IPS-18c (cell line): Measurements from ENCODE around the gene RIMBP2.

Source experiments
- H3K4me3 ChIP-seq: 2 replicates; pipeline ENCODE4 v1.7.0; 2013; ENCODE audit warnings: low read depth, mild to moderate bottlenecking, low read length, moderate library complexity; ENCODE audit not compliant: insufficient read depth
- H3K9me3 ChIP-seq: one replicate; pipeline ENCODE4 v1.6.1; 2013; ENCODE audit warnings: mild to moderate bottlenecking, low read length, moderate library complexity; ENCODE audit not compliant: control insufficient read depth, insufficient read depth

The RIMBP2 gene

DNA sequence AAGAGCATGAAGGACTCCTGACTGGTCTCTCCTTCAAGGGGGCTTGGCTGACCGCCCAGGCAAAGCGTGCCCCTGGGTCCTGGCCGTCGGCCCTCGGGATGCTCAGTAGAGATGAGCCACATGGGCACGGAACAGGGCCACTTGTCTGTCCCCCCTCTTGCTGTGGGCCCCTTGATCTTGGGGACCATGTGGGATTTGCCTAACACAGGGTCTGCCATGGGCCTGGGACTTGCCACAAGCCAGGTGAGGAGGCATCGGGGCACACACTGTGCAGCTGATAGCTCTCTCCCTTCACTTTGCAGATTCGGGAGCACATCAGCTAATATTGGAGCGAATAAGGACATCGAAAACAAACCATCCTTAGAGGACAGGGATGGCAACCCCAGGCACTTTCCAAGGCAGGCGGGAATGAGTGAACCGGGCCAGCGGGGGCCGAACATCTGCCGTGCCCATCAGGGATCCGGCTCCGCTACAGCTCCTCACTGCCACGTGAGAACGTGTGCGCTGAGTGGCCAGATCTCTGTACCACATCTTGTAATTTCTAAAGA lies 290.3 kb downstream of the RIMBP2 start:
- H3K9me3 ChIP-seq = no peaks in the 10 kb centered on the region
- no peak overlapping the region for H3K4me3 ChIP-seq

DNA sequence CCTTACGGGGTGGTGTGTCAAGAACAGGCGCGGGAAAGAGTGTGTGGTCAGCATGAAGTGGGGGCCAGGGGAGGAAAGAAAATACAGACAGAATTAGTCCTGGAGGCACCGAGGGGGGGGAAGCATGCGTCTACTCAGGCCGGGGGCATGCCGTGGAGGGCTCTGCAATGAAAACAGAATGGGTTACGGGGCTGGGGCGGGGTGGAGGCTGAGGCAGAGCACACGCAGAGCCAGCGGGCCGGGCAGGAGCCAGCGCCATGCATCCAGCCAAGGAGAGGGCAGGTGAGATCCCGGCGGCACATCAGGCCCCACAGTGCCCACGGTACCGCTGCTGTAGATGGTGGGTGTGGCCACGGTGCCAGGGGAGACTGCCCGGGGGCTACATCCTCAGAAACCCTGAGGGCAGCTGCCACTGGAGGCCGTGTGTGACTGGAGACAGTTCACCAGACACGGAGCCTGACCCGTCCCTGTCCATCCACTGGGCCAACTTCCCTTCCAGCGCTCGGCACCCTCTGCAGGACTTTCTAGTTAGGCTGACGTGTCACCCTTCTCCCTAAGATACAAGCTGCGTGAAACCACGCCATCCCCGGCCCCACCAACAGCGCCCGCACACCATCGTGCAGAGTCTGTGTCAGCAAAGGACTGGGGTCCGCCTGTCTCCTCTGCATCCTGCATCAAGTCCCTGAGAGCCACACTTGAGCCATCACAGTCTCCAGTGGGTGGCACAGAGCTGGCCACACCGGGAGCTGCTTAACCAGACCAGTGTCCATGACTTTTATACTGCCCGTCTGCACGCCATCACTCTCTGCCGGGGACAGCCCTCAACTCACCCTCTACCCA lies 291.0 kb downstream of the RIMBP2 start:
- H3K4me3 ChIP-seq = no peak overlapping the region
- no peaks in the 10 kb centered on the region for H3K9me3 ChIP-seq

DNA sequence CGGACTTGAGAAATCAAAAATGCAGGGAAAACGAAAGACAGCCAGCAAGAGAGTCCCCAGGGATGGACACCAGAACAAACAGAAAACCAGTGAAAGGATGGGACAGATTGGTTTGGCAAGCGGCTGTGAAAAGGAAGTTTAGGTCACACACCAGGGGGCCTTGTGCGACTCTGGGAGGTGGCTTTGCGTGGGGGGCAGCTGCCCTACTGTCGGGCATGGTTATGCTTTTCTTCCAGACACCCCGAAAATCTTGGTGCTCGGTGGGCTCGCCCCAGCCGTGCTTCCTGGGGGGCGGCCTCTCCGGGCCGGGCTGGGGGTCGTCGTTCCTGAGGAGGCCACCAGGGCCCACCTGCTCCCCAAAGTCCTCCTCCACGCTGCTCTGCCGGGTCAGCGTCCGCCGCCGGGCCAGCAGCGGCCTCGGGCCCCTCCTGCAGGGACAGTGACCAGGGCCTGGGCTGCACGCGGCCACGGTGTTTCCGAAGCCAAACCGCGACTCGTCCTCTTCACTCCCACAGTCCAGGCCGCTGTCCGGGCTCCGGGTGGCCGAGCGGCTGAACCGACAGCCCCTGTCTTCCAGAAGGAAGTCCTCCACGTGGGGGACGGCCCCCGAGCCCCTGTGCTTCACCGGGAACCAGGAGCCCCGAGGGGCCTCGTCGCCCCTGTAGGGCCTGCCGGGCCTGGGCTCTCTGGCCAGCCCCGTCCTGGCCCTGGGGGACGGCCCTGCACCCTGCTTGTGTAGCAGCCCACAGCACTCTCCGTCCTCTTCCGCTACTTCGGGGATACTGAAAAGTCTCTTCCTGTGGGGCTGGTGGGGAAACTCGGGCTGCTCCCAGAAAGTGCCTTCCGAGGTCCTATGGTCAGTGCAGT lies 291.9 kb downstream of the RIMBP2 start:
- no peaks in the 10 kb centered on the region for H3K9me3 ChIP-seq
- no peak overlapping the region for H3K4me3 ChIP-seq

DNA sequence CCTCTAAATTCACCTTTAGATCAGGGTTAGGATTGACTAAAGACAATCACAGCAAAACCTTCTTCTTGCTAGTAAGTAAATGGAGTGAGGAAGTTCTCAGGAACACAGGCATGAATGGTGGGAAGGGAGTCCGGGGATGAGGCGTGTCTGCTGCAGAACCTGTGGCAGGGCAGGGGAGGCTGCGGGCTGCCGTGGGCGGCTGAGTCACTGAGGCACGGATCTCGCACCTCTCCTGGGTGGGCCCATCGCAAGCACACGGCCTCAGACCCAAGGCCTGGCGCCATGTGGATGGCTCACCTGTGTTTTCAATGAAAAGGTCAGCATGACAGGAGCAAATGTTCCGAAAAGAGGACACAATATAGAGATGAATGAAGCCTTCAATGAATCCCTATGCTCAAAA lies 293.0 kb downstream of the RIMBP2 start:
- Histone ChIP-seq H3K4me3 (no peak overlapping the region), H3K9me3 (no peaks in the 10 kb centered on the region)

DNA sequence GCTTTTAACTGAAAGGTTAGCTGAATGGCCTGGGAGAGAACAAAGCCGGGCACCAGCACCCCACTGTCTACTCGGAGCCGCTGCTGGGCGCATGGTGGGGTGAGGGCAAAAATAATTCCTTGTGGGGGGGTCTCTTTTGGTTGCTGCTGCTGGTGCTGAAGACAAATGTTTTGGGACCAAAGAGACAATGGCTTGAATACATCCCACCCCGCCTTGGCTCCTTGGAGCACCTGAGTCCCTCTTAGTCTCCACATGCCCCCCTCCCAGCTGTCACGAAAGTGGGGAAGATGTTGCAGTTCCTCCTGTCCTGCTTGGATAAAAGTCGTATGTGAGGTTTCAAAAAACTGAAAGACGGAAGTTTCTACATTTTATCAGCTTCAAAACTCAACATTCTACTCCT lies 293.4 kb downstream of the RIMBP2 start:
- H3K9me3 ChIP-seq = no peaks in the 10 kb centered on the region
- no peak overlapping the region for H3K4me3 ChIP-seq

DNA sequence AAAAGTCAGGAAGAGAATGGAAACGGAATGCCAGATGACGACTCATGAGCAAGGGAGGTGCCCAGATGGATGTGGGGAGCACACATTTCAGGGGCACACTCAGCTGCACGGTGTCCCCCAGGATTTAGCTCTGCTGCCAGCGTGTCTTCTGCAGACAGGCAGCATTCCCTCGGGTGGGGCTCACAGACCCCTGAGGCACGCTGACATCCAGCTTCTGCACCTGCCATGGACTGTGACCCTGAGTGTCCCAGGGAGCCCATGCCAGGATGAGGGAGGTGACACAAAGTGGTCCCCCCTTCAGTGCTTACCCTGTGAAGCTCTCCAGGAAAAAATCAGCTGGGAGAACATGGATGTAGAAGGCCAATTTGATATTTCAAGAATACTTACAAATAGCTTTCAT lies 294.2 kb downstream of the RIMBP2 start:
- Histone ChIP-seq H3K9me3 (no peaks in the 10 kb centered on the region), H3K4me3 (no peak overlapping the region)

DNA sequence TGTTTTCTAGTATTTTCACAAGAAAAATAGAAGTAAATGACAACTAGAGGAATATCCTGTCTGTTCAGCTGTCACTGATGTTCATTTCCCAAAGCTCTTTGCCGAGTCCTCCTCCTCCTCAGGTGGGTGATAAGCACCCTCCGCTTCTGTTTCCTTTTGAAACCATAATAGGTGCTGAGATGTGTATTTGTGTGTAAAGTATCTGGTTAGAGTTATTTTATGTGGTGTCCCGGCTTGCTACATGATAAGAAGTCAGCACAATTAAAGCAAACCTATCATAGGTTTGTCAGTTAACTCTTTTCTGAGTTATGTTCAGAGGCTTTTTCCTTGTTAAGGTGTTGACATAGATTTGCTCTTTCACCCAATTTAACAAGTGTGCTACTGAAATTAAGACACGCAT lies 296.0 kb downstream of the RIMBP2 start:
- no peaks in the 10 kb centered on the region for H3K9me3 ChIP-seq

DNA sequence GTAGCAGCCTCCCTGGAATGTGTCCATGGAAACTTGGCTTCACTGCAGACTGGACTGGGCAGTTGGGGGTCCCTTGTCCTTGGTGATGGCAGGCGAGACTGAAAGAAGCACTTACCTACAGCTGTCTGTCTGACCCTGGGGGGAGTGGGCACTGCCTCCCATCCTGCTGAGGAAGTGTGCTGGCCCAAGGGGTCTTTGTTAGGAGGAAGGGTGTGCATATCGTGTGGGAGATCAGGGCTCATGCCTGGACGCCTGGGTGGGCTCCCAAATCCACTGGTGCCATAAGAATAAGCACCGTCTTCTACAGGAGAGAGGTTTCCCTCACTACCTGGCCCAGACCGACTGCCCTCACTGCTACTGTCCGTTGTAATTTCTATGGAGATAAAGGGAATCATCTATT lies 297.0 kb downstream of the RIMBP2 start:
- Histone ChIP-seq H3K9me3 (no peaks in the 10 kb centered on the region), H3K4me3 (no peak overlapping the region)

More for the DNA sequence above, 296.0 kb downstream of the RIMBP2 start:
- H3K4me3 ChIP-seq = no peak overlapping the region

DNA sequence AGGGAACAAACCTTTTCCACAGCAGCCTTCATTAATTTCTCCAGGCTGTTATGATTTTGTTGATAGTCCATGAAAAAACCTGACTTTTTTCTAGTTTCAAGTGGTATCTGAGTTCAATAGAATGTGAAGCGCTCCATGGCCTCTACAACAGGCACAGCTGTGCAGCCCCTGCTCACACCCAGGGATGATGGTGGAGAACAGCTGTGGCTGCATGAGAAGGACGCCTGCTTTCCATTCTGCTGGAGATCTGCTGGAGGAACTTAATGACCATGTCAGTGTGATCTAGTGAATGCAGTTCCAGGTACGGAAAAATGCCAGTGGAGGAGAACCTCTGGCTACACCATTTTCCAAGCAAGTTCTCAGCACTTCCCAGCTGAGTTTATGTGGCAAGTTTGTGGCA lies 297.8 kb downstream of the RIMBP2 start:
- Histone ChIP-seq H3K4me3 (no peak overlapping the region), H3K9me3 (no peaks in the 10 kb centered on the region)

DNA sequence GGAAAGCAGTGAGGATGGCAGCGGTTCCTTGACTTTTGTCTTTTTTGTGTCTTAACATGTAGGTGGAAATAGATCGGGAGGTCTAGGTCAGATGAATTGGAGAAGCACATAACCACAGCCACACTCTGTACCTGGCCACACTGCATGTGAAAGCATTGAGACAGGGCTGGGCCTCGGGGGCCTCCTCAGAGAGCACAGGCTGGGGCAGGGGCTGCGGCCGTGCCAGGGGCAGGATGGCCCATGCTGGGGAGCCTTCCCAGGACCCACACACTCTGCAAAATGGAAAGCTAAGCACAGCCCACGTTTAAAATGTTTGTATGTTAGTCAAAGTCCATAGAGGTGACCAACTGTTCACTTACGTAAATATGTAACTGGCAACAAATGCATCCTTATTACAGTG lies 301.7 kb downstream of the RIMBP2 start:
- Histone ChIP-seq H3K9me3 (no peaks in the 10 kb centered on the region), H3K4me3 (no peak overlapping the region)

DNA sequence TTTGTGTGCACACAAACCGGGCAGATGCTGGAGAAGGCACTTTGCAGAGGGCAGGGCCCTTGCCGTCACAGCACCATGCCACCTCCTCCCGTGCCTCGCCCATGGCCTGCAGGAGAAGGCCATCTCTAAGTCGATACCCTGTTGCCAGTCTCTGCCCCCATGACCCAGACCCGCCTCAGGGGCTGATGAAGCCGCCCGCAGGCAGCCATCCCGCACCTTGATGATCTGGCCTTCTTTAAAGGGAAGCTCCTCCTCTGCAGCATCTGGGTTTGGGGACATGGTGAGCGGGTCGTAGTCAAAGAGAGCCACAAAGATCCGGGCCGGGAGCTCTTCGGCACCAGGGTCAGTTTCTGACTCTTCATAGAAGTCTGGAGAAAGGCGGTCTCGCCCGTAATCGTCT lies 302.2 kb downstream of the RIMBP2 start:
- Histone ChIP-seq H3K9me3 (no peaks in the 10 kb centered on the region), H3K4me3 (no peak overlapping the region)

DNA sequence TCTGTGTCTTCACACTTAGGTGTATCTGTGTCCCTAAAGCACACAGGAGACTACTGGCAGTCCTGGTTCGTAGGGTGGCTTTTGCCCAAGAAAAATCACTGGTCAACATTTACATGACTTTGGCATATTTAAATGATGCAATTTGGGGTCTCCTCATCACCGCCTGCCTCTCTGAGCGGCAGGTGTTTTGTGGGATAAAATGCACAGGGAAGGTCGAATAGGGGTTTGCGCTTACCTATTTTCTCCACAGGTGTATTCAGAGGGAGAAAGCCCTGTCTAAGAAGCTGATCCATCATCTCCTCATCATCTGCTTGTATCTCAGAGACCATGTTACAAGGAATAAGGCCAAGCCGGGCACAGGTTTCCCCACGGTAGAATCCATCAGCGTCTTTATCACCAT lies 303.7 kb downstream of the RIMBP2 start:
- H3K4me3 ChIP-seq = no peak overlapping the region
- H3K9me3 ChIP-seq = no peaks in the 10 kb centered on the region

DNA sequence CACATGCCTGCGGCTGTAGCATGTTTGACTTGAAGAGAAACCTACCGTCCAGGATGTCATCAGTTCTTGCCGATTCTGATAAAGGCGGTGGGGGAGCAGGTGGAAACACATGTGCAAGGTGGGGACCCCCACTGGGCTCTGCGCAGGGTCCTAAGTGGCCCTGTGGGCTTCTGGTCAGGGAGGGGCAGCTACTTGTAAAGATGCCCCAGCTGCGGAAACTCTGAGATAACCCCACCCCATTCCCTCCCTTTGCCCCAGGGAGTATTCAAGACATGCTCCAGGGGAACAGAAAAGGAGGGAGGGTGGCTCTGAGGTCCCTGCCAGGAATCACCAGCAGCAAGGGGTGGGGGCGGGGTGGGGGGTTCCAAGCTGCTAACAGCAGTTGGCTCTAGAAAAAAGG lies 310.8 kb downstream of the RIMBP2 start:
- Histone ChIP-seq H3K9me3 (no peaks in the 10 kb centered on the region), H3K4me3 (no peak overlapping the region)

DNA sequence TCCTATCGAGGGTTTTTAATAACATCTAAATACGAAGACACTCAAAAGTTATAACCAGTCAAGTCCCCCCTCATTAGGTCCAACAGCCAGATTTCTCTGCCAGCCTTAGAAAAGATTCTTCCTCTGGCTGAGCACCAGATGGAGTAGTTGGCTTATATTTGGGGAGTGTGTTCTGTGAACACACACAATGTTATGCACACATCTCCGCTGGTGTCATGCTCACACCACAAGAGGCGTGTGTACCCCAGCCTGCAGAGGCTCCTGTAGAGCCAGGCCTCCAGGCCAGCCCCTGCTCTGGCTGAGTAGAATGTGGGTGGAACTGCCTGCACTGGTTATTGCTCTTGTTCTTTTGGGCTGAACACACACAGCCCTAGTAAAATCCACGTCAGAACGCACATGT lies 314.4 kb downstream of the RIMBP2 start:
- Histone ChIP-seq H3K4me3 (no peak overlapping the region), H3K9me3 (no peaks in the 10 kb centered on the region)

DNA sequence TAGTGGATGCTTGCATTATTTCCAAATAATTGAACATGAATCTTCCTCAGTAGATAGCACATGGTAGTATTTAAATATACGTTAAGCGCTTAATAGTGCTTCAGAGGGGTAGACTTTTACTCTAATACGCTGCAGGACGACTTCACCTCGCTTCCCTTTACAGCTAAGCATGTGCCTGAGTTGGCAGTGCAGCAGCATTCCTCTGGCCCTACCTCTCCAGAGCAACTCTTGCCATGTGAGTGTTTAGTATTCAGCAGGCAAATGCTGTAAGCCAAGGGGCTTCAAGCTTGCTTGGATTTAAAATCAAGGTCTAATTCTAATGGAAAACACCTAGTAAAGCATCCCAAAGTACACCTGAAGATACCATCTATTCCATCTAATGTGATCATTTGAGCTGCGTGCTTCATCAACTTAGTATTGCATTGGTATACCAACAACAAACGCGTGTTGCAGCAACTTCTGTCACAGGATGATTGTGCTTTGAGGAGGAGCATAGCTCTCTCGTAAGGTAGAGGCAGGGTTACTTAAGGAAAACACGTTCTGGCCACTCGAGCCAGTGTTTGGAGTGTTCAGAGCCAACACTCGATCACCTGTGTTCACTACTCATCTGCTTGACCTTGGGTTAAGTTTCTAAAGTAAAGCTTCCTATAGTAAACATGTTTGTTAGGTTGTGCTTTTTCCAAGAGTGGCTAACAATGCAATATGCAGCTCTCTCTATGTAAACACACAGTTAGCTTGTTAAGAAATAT lies 317.8 kb downstream of the RIMBP2 start:
- no peaks in the 10 kb centered on the region for H3K9me3 ChIP-seq
- H3K4me3 ChIP-seq = no peak overlapping the region

DNA sequence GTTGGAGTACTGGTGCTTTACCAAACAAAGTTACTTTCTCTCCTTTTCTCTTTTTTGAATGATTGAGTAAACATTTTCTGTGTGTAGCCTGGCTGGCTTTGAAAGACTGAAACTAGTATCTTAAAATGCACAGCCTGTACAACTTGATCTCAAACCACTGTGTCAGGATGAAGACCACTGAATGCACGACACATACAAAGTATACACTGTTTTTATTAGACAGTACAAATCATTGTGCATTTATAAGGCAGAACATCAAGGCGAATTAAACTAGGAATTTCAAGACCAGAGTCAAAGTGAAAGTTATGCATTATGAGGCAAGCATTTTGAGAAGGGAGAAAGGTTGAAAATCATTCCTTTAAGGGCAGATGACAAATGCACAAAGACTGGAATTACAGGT lies 319.4 kb downstream of the RIMBP2 start:
- H3K4me3 ChIP-seq = no peak overlapping the region
- no peaks in the 10 kb centered on the region for H3K9me3 ChIP-seq

DNA sequence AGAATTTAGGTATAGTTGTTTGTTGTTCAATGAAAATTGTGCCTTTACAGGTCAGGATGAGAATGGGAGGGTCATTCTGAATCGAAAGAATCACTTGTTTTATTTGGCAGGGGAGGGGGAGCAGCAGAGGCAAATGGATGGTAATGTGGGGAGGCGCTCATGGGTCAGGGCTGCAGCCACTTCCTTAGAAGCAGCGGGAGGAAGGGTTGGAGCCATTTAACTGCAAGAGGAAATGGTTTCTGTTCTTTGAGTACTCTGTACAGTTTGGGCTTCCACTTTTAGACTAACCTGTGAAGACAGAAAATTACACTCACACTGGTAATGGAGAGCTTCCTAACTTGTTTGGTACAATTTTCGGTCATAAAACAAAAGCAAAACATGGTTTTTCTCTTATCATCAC lies 321.2 kb downstream of the RIMBP2 start:
- H3K4me3 ChIP-seq = no peak overlapping the region
- H3K9me3 ChIP-seq = no peaks in the 10 kb centered on the region
